AG09309 (cell line): ENCODE data around the gene DNAJC9.
"Not testable (repeated sequence)": the region's sequence is repeated elsewhere in the genome, so short reads cannot be mapped to it uniquely, and the experiment has no call there.

ENCODE experiments used
- DNase-seq: peaks from one replicate; pipeline ENCODE4 v3.0.0-alpha.2; 2010; ENCODE audit warnings: low read depth
- H3K4me3 ChIP-seq: 2 replicates; pipeline ENCODE4 v1.5.1; 2011; ENCODE audit warnings: mild to moderate bottlenecking, low read depth, low read length, moderate library complexity; ENCODE audit not compliant: control insufficient read depth
- CTCF ChIP-seq: IDR thresholded peaks from 2 replicates; pipeline ENCODE4 v1.5.1; 2011; ENCODE audit warnings: mild to moderate bottlenecking, low read depth, low read length, inconsistent platforms; ENCODE audit not compliant: insufficient read depth, control insufficient read depth; ENCODE audit errors: missing control alignments

Gene DNAJC9

DNA sequence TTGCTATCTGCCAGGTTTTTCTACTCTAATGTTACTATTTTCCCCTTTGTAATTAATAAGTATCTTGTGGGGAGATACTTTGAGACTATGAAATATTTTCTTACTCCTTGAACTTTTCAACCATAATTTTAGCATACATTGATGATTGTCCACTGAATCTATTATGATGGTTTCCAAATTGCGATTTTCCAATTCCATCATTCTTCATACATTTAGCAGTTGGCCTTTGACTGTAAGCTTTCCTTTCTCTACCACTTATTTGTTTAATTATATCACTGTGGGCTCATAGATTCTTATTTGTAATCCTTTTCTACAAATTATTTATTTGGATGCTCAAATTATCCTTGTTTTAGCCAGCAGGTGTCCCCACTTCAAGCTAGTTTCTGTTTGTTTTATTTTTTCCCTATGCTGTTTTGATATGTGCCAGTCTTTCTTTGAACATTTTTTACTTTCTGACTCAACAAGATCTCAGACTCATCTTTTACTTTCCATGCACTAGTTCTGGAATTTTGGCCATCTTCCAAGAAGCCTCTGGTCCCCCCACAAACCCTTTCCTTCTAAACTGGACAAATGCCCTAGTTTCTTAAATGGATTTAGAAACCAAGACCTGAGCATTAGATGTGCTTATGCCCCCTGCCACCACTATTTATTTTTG lies 16.8 kb upstream of the DNAJC9 start:
- peak; percentile 13 for DNase-seq
- TF ChIP-seq CTCF = peak; percentile 54
- no peak overlapping the region for H3K4me3 ChIP-seq

DNA sequence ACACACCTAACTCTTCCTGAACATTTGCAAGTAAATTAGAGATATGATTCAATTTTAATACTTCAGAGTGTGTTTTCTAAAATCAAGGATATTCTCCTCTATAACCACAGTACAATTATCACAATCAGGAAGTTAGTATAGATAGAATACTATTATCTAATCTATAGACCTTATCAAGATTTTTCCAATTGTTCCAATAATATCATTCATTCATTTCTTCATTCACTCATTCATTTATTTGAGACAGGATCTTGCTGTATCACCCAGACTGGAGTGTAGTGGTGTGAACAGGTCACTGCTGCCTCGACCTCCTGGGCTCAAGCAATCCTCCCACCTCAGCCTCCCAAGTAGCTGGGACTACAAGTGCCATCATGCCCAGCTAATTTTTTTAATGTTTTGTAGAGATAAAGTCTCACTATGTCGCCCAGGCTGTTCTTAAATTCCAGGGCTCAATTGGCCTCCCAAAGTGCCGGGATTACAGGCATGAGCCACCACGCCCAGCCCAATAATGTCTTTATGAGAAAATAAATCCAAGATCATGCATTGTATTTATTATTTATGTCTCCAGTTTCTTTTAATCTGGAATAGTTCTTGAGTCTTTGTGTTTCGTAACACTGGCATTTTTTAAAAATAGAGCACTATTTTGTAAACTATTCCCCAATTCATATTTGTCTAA lies 16.0 kb upstream of the DNAJC9 start:
- no peak for TF ChIP-seq CTCF
- no peak for DNase-seq
- H3K4me3 ChIP-seq = no peak overlapping the region

DNA sequence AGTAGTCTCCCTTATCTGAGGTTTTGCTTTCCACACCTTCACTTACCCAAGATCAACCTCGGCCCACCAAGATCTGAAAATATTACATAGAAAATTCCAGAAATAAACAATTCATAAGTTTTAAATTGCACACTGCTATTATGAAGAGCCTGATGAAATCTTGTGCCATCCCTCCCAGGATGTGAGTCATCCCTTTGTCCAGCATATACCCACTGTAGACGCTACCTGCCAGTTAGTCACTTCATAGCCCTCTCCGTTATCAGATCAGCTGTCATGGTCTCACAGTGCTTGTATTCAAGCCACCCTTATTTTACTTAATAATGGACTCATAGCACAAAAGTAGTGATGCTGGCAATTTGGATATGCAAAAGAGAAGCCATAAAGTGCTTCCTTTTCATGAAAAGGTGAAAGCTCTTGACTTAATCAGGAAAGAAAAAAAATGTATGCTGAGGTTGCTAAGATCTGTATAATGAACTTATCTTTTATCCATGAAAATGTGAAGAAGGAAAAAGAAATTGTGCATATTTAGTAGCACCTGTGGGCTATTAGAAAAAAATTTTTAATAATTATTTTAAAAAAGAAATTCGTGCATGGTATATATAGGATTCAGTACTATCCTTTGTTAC lies 15.2 kb upstream of the DNAJC9 start:
- TF ChIP-seq CTCF = no peak
- H3K4me3 ChIP-seq = no peak overlapping the region
- DNase-seq = peak; percentile 85

DNA sequence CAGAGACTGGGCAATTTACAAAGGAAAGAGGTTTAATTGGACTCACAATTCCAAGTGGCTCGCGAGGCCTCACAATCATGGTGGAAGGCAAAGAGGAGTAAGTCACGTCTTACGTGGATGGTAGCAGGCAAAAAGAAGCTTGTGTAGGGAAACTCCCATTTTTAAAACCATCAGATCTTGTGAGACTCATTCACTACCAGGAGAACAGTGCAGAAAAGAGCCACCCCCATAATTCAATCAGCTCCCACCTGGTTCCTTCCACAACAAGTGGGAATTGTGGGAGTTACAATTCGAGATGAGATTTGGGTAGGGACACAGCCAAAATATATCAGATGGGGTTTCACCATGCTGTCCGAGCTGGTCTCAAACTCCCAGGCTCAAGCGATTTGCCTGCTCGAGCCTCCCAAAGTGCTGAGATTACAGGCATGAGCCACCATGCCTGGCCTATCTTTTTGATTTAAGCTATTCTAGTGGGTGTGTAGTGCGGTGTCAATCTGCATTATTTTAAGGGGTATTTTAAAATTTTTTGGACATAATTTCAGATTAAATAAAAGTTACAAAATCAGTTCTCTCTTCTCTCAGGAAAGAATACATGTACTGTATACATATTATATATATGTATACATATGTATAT lies 14.4 kb upstream of the DNAJC9 start:
- H3K4me3 ChIP-seq = no peak overlapping the region
- DNase-seq = no peak
- no peak for TF ChIP-seq CTCF

DNA sequence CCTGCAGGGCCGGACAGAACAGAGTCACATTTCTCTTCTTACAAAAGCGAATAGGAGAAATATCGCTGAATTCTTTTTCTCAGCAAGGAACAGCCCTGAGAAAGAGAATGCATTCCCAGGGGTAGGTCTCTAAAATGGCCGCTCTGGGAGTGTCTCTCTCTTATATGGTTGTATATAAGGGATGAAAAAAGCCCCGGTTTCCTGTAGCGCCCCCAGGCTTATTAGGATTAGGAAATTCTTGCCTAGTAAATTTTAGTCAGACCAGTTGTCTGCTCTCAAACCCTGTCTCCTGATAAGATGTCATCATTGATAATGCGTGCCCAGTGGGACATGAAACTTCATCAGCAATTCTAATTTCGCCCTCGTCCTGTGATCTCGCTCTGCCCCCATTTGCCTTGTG lies 11.6 kb upstream of the DNAJC9 start:
- not testable (repeated sequence) for DNase-seq, H3K4me3 ChIP-seq

- peak overlapping the region; percentile 85 for H3K4me3 ChIP-seq
- DNase-seq = no peak
- no peak for TF ChIP-seq CTCF
Measured at GRCh38 chr10:73253225-73253555, 6.1 kb upstream of the DNAJC9 start.
